Neural crest cell (in vitro differentiated cells): ENCODE measurements around the gene CCNB1IP1. TPM values are rescaled to one million over a fixed set of nuclear protein-coding genes. Genes with fewer than 3 reads are reported as not detected.
A peak's percentile ranks its signal among the peaks of the same experiment; 100 is the strongest.

Experiments used
- DNase-seq: peaks from one replicate; pipeline ENCODE4 v3.0.0; 2021; ENCODE audit warnings: low read depth, mixed read lengths, low spot score
- H3K27ac Mint-ChIP-seq: one replicate; pipeline ENCODE4 v1.8.0; 2021; ENCODE audit warnings: mild to moderate bottlenecking, mixed read lengths; ENCODE audit not compliant: unreplicated experiment
- H3K27me3 Mint-ChIP-seq: 2 replicates; pipeline ENCODE4 v1.8.0; 2021; ENCODE audit warnings: low read depth, mild to moderate bottlenecking, mixed read lengths
- H3K36me3 Mint-ChIP-seq: 2 replicates; pipeline ENCODE4 v1.8.0; 2021; ENCODE audit warnings: low read depth, mild to moderate bottlenecking, mixed read lengths
- H3K4me1 Mint-ChIP-seq: 2 replicates; pipeline ENCODE4 v1.8.0; 2021; ENCODE audit warnings: mixed read lengths
- H3K4me3 Mint-ChIP-seq: one replicate; pipeline ENCODE4 v1.8.0; 2021; ENCODE audit warnings: mild to moderate bottlenecking, mixed read lengths
- H3K9me3 Mint-ChIP-seq: 2 replicates; pipeline ENCODE4 v1.8.0; 2021; ENCODE audit warnings: mixed read lengths
- long read RNA-seq: library from polyadenylated mRNA; unstranded; transcript quantifications from one replicate; pipeline ENCODE4 v2.0.0, GENCODE V29; 2020
- total RNA-seq: library from RNA; stranded (reverse); gene quantifications from 2 replicates; pipeline ENCODE4 v1.2.1, GENCODE V29; 2021
- TF ChIP-seq, protein P1 (sequence below): fragments of 200-600 bp; sonication (generic); conservative IDR thresholded peaks from 2 replicates; pipeline ENCODE4 v1.5.0; 2021; ENCODE audit warnings: antibody characterized with exemption, mild to moderate bottlenecking

Gene CCNB1IP1, protein sequence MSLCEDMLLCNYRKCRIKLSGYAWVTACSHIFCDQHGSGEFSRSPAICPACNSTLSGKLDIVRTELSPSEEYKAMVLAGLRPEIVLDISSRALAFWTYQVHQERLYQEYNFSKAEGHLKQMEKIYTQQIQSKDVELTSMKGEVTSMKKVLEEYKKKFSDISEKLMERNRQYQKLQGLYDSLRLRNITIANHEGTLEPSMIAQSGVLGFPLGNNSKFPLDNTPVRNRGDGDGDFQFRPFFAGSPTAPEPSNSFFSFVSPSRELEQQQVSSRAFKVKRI
- total RNA-seq, result 127 and 132 TPM in 2 replicates
- long read RNA-seq, transcript CCNB1IP1-201 (6 exons, 1,305 nt), result minor isoform, 8 of 238 reads
- long read RNA-seq, transcript CCNB1IP1-206 (8 exons, 1,686 nt), result minor isoform, 6 of 238 reads
- long read RNA-seq, transcript CCNB1IP1-202 (7 exons, 1,479 nt), result major isoform, 185 of 238 reads
- long read RNA-seq, partial matches to known transcripts, result 20 of 238 reads
- long read RNA-seq, other reads (novel, unspliced or antisense), result 17 of 238 reads

DNA sequence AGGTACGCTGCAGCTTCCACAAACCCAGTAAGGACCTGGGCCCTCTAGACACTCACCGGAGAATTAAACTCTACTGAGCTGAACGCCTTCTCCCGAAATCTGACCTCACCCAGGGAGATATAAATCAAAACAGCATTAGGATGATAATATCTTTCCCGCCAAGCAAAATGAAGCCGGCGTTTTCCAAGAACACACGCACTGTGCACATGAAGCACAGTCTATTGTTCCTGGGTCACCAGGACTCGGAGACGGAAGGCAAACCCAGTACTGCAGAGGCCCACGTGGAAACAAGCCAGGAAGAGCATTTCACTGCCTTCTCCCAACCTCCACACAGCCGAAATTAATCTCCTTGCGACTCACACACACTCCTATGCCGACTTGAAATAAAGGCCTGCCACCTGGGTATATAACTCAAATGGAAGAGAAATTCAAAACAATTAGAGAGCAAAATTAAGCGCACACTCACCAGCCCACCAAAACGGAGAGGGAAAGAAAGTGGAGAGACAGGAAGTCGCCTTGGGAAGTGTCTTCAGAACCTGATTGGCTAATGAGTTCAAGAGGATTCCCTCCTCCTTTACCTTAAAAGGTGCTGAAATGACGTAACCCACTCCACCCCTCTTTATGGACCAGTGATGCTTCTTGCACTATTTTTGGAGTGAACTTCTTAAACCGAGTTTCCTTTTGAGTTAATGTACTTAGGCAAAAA lies at the start of gene CCNB1IP1:
Gene CCNB1IP1, minus strand, starts transcription at position 492 of the 706 bp plus-strand sequence. CDS start 16,756 bp downstream, outside the sequence.
- H3K9me3 Mint-ChIP-seq, result no peaks in the 10 kb centered on the region

DNA sequence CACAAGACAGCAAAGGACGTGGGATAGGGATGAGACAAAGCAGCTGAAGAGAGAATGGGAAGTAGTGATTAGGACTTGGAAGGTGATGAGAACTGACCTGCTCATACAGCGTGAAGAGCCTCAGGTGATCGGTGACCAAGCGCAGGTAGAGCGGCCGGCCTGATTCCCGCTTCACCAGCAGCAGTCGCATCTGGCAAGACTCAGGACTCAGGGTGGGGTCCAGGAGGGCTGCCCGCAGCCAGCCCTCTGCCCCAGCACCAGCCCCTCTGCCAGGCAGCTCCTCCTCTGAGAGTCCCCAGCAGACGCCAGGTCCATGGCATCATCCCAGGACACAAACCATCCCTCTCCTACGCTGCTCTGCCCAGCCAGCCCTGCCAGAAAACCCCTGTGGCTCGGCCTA lies 49.4 kb upstream of the CCNB1IP1 start:
- Mint-ChIP-seq H3K4me1 (no peaks in the 10 kb centered on the region), H3K27me3 (no peaks in the 10 kb centered on the region), H3K9me3 (no peaks in the 10 kb centered on the region), H3K36me3 (no peaks in the 10 kb centered on the region), H3K4me3 (no peak overlapping the region), H3K27ac (peak overlapping the region; percentile 75)
- DNase-seq, result no peak
- TF ChIP-seq, protein P1, sequence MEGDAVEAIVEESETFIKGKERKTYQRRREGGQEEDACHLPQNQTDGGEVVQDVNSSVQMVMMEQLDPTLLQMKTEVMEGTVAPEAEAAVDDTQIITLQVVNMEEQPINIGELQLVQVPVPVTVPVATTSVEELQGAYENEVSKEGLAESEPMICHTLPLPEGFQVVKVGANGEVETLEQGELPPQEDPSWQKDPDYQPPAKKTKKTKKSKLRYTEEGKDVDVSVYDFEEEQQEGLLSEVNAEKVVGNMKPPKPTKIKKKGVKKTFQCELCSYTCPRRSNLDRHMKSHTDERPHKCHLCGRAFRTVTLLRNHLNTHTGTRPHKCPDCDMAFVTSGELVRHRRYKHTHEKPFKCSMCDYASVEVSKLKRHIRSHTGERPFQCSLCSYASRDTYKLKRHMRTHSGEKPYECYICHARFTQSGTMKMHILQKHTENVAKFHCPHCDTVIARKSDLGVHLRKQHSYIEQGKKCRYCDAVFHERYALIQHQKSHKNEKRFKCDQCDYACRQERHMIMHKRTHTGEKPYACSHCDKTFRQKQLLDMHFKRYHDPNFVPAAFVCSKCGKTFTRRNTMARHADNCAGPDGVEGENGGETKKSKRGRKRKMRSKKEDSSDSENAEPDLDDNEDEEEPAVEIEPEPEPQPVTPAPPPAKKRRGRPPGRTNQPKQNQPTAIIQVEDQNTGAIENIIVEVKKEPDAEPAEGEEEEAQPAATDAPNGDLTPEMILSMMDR, result no peak

More for the DNA sequence above, at the start of gene CCNB1IP1:
- peaks cover 3% of the 10 kb centered on the region for H3K36me3 Mint-ChIP-seq
- DNase-seq, result peak; percentile 51
- H3K4me1 Mint-ChIP-seq, result peaks cover 41% of the 10 kb centered on the region
- peak within 1 kb of the TSS; percentile 98 for H3K4me3 Mint-ChIP-seq
- peak within 1 kb of the TSS; percentile 100 for H3K27ac Mint-ChIP-seq
- TF ChIP-seq, protein P1, result no peak
- no peaks in the 10 kb centered on the region for H3K27me3 Mint-ChIP-seq

DNA sequence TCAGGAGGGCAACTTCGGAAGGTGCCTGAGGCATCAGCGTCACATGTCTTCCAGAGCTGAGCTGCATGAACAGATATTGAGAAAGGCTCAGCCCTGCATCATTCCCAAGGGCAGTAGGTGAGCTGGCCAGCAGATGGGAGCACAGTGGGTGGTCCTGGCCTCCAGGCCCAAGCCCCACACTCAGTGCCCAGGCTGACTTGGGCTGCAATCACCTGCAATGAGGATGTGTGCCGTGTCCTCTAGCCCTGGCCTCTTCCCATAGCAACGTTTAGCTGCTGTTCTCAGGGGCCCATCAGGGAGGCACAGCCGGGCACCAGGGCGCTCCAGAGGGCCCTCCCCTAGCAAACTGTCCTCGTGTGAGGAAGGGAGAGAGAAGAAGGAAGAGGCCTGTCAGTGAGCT lies 48.3 kb upstream of the CCNB1IP1 start:
- TF ChIP-seq, protein P1, result no peak
- Mint-ChIP-seq H3K9me3 (no peaks in the 10 kb centered on the region), H3K27me3 (no peaks in the 10 kb centered on the region), H3K36me3 (no peaks in the 10 kb centered on the region), H3K4me1 (no peaks in the 10 kb centered on the region), H3K4me3 (no peak overlapping the region), H3K27ac (no peak overlapping the region)
- DNase-seq, result no peak

DNA sequence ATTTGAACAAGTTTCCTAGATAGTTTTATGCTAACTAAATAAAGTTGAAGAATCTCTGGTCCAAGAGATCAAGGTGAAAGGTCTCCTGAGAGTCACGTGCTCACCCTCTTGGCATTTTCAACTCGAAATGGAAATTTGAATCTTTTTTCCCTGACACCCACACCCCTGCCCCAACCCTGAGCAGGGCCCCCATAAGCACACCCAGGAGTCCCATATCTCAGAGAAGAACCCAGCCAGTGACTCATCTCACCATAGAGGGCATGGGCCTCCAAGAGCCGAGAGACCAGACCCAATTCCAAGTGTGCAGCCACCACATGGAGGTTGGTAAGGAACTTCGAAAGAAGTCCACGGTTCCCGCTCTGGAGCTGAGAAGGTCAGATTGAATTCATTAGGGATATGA lies 47.6 kb upstream of the CCNB1IP1 start:
- Mint-ChIP-seq H3K27ac (no peak overlapping the region), H3K36me3 (no peaks in the 10 kb centered on the region), H3K4me1 (no peaks in the 10 kb centered on the region), H3K4me3 (no peak overlapping the region), H3K9me3 (no peaks in the 10 kb centered on the region), H3K27me3 (no peaks in the 10 kb centered on the region)
- no peak for DNase-seq
- TF ChIP-seq, protein P1, result no peak

DNA sequence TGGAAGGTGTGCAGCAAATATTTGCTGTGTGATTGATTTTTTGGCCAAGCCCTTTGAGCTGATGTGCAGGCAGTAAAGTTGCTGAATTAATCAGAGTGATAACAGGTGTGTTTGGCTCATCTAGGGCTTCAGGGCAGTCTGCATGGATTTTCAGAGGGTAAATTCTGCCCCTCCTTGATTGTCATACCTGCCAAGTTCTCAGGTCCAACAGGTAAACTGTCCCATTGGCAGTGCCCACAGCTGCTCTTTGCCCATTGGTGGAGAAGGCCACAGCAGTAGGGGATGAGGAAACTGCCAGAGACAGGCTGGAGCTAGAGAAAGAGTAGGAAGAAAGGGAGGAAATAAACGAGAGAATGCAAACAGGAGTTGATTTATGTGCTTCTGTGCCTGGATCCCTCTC lies 46.7 kb upstream of the CCNB1IP1 start:
- H3K4me3 Mint-ChIP-seq, result no peak overlapping the region
- TF ChIP-seq, protein P1, result no peak
- no peak for DNase-seq
- no peaks in the 10 kb centered on the region for H3K4me1 Mint-ChIP-seq
- H3K27ac Mint-ChIP-seq, result peak overlapping the region; percentile 57
- H3K9me3 Mint-ChIP-seq, result no peaks in the 10 kb centered on the region
- H3K27me3 Mint-ChIP-seq, result no peaks in the 10 kb centered on the region
- H3K36me3 Mint-ChIP-seq, result no peaks in the 10 kb centered on the region
